ENCODE results near the gene TMEM212. TPM values are rescaled to one million over a fixed set of nuclear protein-coding genes. Genes with fewer than 3 reads are reported as not detected.
A peak's percentile ranks its signal among the peaks of the same experiment; 100 is the strongest.
"Not testable (repeated sequence)": the region's sequence is repeated elsewhere in the genome, so short reads cannot be mapped to it uniquely, and the experiment has no call there.

The TMEM212 gene
- total RNA-seq, 1 donor from 2014 or later: not detected

- no peak for DNase-seq (ENCODE audit: low read depth in 2 of 2)
Observed at GRCh38 chr3:171854649-171855305, 11.6 kb downstream of the TMEM212 start.

GRCh38 chr3:171858770-171859169 is 15.6 kb downstream of the TMEM212 start:
- not testable (repeated sequence) for DNase-seq (ENCODE audit: low read depth in 2 of 2)

GRCh38 chr3:171860830-171861535 is 17.8 kb downstream of the TMEM212 start:
- DNase-seq (ENCODE audit: low read depth in 2 of 2): peak in 1 of 2 donors; percentile 88

- no peak for DNase-seq (ENCODE audit: low read depth in 2 of 2)
Observed at GRCh38 chr3:171862392-171862791, 19.2 kb downstream of the TMEM212 start.

GRCh38 chr3:171862993-171863521 is 19.9 kb downstream of the TMEM212 start:
- peak; percentile 59 to 95 for DNase-seq (ENCODE audit: low read depth in 2 of 2)

GRCh38 chr3:171863920-171864319 is 20.8 kb downstream of the TMEM212 start:
- DNase-seq (ENCODE audit: low read depth in 2 of 2): peak in 1 of 2 donors; percentile 25

- DNase-seq (ENCODE audit: low read depth in 2 of 2): peak; percentile 51 to 85
Observed at GRCh38 chr3:171865191-171865865, 22.2 kb downstream of the TMEM212 start.

- DNase-seq (ENCODE audit: low read depth in 2 of 2): peak in 1 of 2 donors; percentile 26
Observed at GRCh38 chr3:171867981-171868380, 24.8 kb downstream of the TMEM212 start.

- peak in 1 of 2 donors; percentile 23 for DNase-seq (ENCODE audit: low read depth in 2 of 2)
Observed at GRCh38 chr3:171871392-171872274, 28.5 kb downstream of the TMEM212 start.

- DNase-seq (ENCODE audit: low read depth in 2 of 2): peak in 1 of 2 donors; percentile 68
Observed at GRCh38 chr3:171873580-171873979, 30.4 kb downstream of the TMEM212 start.

GRCh38 chr3:171874251-171874681 is 31.1 kb downstream of the TMEM212 start:
- peak in 1 of 2 donors; percentile 91 for DNase-seq (ENCODE audit: low read depth in 2 of 2)

GRCh38 chr3:171874879-171875278 is 31.7 kb downstream of the TMEM212 start:
- DNase-seq (ENCODE audit: low read depth in 2 of 2): peak in 1 of 2 donors; percentile 45

- DNase-seq (ENCODE audit: low read depth in 2 of 2): no peak
Observed at GRCh38 chr3:171875923-171876412, 32.8 kb downstream of the TMEM212 start.

GRCh38 chr3:171876680-171877147 is 33.6 kb downstream of the TMEM212 start:
- DNase-seq (ENCODE audit: low read depth in 2 of 2): peak in 1 of 2 donors; percentile 88

- no peak for DNase-seq (ENCODE audit: low read depth in 2 of 2)
Observed at GRCh38 chr3:171878461-171879225, 35.5 kb downstream of the TMEM212 start.

GRCh38 chr3:171879472-171879871 is 36.3 kb downstream of the TMEM212 start:
- no peak for DNase-seq (ENCODE audit: low read depth in 2 of 2)

GRCh38 chr3:171880101-171880870 is 37.1 kb downstream of the TMEM212 start:
- DNase-seq (ENCODE audit: low read depth in 2 of 2): no peak

GRCh38 chr3:171881251-171881650 is 38.1 kb downstream of the TMEM212 start:
- peak in 1 of 2 donors; percentile 31 for DNase-seq (ENCODE audit: low read depth in 2 of 2)

GRCh38 chr3:171883257-171883892 is 40.2 kb downstream of the TMEM212 start:
- DNase-seq (ENCODE audit: low read depth in 2 of 2): no peak

Data from dermis microvascular lymphatic vessel endothelial cell (primary cell).